ENCODE data around the gene ZBTB39.
"Not testable (repeated sequence)": the region's sequence is repeated elsewhere in the genome, so short reads cannot be mapped to it uniquely, and the experiment has no call there.

ZBTB39 gene

DNA sequence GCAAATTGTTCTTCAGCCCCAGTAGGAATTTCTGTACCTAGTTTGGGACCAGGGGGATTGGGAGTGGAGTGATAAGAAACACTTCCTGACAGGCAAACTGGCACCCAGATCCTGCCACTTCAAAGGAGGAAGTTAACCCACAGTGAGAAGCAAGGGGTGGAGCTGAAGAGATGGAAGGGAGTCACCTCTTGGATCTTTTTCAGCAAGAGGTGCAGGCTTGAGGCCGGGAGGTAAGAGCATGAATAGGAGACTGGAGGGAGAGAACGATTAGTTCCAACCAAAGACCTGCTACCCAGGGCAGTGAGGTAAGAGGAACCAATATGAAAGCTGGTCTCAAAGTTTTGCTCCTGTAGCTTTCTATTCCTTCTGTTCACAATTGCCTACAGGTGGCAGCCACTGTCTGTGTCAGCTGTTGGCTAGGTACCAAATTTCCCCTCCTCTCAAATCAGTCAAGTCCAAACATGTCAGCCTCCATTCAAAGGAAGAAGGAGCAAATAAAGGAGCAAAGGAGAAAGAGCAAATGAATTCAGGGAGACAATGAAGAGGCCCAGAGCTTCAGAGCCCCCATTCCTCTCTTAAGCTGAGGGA, 24.9 kb upstream of the ZBTB39 start:
- peak; percentile 71 for DNase-seq (ENCODE audit: low spot score)

DNA sequence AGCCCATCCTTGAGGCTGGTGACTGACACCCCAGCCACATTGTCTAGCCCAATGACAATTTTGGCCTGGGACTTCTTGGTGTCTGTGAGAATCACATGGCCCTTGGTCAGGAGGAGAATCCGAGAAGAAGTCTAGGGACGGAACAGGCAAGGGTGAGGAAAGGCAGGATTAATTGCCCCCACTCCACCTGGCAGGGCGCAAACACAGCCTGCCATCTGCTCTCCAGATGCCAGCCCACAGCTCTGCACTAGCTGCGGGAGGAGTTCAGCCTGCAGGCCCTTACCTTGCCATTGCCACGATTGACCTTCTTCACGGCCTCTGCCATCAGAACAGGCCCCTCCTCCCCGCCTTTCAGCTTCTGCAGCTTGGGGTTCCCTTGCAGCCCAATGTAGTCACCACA, 23.1 kb upstream of the ZBTB39 start:
- DNase-seq (ENCODE audit: low spot score) = no peak

DNA sequence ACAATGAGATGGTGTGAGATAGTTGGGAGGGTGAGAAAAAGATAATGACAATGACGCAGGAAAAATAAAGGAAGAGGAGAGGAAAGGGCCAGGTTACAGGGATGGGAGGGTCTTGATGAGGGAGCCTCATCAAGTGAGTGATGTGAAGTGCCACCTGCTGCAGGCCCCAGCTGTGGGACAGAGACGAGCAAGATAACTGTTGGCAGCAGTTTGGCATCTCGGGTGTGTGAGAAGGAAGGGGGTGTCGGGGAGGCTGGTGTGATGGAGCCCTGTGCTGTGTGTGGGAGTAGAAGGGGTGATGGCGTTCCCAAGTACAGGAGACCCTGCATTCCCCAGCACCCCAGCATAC, 21.4 kb upstream of the ZBTB39 start:
- no peak for DNase-seq (ENCODE audit: low spot score)

DNA sequence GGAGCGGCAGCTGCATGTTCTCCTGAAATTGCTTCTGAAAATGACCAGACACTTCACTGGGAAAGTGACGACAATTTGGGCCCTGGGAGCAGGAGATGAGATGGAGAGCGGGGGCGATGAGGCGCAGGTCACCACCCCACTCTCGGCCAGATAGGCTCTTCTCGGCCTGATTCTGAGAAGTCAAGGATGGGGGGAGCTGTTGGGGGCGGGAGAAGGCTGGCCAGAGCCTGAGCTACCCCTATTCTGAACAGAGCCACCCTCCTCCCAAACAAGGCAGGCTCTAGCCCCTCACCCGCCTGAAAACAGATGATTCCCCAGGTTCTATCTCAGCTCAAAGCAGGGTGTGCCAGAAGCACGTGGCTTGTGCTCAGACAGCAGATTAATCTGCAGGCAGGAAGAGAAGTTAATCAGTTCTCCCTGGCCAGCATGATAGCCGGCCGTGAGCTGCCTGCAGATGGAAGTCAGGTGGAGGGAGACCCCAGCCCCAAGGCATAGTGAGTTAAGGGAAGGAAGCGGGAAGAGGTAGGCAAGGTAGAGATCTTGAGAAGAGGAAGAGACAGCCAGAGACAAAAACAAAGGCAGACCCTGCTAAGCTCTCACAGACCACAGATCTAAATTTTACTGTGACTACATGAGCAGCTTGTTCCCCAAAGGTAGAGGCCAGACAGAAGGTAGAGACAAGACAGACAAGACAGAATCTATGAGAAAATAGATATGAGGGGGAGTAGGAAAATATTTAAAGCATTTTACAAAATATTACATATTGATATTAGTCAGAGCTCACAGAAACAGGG, 20.9 kb upstream of the ZBTB39 start:
- no peak for DNase-seq (ENCODE audit: low spot score)

DNA sequence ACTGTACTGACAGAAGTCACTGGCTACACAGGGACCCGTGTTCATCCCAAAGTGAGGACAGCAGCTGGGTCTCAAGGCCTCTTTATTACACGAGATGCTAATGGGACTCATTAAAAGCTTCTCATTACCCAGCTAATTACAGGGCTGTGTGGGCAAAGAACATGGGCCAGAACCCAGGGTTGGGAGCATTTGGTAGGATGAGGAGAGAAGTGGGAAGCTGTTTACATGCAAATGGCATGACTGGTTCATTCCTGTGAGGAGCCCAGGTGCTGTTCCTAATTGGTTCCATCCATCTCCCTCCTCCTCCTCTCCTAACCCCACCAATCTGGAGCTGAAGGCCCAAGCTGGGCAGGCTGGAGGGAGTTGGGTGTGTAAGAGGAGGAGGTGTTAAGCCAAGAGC, 18.9 kb upstream of the ZBTB39 start:
- no peak for DNase-seq (ENCODE audit: low spot score)

DNA sequence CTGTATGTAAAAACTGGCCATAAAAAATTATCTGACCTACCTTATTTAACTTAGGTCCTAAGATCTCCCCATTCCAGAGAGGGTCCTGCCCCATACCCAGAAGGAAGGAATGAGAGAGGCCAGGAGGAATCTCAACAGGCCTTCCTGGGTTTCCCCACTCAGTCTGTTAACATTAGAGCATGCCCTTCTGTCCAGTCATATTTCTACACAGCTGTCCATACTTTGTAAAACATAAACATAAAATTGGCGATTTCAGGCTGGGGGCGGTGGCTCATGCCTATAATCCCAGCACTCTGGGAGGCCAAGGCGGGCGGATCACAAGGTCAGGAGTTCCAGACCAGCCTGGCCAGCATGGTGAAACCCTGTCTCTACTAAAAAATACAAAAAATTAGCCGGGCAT, 16.0 kb upstream of the ZBTB39 start:
- DNase-seq (ENCODE audit: low spot score) = not testable (repeated sequence)

DNA sequence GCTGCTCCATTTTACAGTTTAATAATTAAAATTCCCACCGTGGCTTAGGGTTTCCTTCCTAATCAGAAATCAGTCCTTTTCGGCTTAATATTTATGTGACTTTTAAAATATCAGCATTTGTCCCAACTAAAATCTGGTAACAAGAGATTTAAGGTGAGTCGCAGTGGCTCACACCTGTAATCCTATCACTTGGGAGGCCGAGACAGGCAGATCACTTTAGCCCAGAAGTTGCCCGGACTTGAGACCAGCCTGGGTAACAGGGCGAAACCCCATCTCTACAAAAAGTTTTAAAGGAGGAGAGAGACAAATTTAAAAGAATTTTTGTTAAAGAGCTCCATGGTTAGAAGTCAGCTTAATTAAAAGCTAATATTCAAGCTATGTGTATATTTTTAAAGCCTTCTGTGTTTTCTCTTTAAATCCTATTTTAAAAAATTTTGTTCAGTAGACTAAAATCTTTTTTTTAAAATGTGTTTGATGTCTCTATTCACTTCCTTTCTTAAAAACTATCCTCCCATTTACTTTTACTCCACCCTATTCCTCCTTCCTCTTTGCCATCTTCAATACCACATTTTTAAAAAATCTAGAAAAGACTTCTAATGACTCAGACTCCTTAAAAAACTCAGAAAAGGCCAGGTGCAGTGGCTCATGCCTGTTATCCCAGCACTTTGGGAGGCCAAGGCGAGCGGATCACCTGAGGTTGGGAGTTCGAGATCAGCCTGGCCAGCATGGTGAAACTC, 13.8 kb upstream of the ZBTB39 start:
- DNase-seq (ENCODE audit: low spot score) = no peak

DNA sequence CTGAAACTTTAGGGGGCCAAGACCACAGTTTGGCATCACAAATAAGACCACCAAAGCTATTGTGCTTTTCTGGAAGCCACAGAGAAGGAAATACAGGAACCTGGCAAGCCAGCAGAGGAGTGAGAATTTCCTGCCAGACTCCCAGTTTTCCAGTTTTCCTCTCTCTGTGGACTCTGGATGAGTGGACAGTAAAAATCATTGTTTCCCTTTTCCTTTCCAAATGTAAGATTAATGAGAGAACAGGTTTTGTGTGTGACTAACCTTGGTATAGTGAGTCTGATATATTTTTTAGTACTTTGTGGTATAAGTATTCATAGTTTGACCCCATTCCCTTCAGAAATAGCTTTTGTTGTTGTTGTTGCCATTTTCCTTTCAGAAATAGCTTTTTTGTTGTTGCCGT, 12.6 kb upstream of the ZBTB39 start:
- no peak for DNase-seq (ENCODE audit: low spot score)

DNA sequence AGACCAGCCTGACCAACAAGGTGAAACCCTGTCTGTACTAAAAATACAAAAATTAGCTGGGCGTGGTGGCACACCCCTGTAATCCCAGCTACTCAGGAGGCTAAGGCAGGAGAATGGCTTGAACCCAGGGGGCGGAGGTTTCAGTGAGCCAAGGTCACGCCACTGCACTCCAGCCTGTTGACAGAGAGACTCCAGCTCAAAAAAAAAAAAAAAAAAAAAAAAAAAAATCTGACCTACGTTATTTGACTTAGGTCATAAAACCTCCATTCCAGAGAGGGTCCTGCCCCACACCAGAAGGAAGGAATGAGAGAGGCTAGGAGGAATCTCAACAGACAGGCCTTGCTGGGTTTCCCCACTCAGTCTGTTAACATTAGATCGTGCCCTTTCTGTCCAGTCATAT, 12.0 kb upstream of the ZBTB39 start:
- peak; percentile 14 for DNase-seq (ENCODE audit: low spot score)

DNA sequence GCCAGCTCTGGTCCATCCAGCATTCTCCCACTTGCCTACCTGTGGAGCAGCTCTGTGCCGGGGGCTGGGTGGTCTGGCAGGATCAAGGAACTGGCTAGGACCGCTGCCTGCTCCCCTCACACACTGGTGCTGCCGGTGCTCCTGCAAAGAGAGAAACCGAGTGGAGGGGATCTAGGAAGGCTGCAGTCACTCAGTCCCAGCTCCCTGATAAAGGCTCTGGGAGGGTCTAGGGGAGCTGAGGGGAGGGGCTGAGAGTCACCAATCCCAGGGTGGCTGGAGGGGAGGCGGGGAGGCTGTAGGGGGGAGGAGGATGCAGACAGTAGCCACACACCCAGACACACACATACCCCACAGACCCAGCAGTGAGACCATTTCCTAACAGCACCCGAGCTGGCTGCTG, 10.0 kb upstream of the ZBTB39 start, which contains the start of gene TAC3:
Gene TAC3 (minus strand): TSS at position 182 of the 400 bp plus-strand sequence. CDS start 732 bp downstream, outside the sequence.
- DNase-seq (ENCODE audit: low spot score) = no peak

DNA sequence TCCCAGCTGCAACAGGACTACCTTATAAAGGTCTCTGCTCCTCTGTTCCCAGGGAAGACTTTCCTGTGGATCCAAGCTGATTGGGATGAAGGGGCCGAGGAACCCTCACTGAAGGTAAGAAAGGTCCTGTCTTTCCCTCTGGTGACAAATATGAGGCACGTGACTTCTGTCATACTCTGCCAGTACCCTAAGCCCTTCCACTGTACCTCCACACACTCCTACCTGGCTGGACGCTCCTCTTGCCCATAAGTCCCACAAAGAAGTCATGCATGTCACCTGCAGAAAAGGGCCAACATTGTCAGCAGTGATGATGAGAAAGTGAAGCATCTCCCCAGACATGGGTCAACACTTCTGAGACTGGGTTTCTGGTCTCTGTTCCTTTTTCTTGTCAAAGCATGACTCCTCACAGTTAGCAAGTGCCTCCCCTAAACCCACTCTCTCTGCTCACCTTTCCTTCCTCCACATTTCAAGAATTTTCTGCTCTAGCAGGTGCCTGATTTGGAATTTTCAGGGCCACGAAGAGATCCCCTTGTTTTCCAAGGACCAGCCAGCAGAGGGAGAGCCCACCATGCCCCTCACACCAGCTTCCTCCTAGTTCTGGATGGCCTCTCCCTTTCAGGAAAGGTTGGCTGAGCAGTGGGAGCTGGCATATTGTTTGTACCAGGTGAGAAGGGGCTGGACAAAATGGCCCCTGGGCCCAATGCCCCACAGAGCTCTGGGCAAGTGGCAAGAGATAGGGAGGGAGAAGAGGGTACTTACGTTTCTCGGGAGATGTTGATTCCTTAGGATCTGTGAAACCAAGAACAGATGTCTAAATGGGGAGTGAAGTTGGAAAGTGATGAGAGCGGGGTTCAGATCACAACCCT, 6.5 kb upstream of the ZBTB39 start:
- no peak for DNase-seq (ENCODE audit: low spot score)

DNA sequence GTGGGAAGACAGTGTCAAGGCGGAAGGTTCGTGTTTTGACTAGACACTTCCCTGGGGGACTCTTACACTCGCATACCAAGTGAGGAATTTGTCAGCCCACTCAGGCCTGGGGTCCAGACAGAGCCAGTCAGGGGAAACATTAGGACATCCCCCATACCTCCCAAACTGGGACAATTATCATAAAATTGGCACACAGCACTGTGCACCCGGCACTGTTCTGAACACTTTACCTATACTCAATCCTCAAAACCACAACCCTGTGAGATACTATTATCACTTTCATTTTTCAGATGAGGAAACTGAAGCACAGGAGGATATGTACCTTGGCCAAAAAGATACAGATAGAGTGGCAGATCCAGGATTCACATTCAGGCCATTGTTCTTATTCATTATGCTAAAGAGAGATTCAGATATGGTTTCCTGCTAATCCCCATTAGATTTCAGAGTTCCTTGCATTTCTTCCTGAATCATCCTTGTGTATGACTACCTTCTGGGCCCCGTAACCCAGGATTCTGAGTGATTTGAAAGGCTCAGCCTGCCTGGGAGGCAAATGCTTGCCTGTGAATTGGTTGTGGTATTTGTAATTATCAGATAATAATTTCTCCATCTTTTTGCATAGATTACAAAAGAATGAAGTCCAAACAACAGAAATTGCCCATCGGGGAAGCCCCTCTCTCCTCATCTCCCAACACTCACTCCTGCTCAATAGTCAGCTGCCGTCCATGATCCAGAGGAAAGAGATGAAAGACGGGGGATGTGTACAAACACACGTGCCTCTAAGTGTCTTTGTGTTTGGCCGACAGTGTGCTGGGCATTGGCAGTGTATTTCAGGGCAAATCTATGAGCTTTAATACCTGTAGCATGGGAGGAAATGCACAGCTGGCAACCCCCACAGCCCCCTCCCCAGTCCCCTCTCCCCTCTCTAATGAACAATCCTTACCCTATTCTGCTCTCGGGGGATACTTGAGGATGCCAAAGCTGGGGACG, 5.4 kb upstream of the ZBTB39 start:
- no peak for DNase-seq (ENCODE audit: low spot score)

DNA sequence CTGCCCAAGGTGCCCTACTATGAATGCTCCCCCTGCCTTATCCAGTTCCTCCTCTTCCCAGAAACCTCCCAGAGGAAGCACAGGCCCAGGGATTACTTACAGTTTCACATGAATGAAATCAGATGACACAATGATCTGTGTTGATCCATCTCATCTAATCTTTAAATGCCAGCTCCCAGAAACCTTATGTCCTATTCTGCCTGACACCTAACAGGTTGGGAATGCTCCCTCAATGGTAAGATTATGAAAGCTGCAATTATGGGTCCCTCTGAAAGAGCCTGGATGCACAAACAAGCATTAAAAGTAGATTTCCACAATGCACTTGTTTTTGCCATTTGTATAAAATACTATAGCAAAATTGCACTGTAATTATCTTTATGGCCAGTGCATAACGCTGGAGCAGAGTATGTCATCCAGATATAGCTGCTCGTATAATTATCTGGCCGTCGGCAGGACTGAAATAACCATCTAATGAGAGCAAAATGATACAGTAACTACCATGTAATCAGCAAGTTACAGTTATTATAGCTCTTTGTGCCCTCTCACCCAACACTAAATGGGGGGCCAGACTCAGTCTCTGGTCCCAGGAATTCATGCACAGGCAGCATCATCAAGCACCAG, 4.4 kb upstream of the ZBTB39 start:
- DNase-seq (ENCODE audit: low spot score) = no peak

DNA sequence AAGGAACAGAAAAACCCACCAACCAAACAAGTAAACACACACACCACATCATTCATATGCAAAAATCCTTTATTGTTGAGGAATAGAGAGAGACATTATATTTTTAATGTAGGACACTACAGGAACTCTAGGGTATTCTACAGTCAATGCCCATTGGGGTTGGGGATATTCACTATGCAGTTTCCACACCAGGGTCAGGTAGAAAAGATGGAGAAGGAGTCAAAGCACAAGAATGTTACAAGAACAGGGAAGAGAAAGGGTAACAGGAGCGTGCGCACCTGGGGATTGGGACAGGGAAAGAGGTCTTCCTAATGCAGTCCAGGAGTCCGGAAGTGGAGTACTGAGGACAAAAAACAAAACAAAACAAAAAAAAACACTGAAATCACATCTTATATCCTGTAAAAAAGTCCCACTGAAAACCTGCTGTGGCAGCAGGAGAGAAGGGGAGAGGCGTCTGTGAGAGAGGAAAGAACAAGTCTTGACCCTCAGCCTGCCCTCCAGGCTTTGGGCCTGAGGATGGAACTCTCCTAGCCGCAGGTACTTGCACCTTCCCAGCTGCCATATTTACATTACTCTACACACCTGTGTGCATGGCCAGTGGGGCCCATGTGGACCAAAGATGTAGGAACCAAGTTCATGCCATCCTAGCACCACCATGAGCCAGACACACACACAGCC, 3.7 kb upstream of the ZBTB39 start:
- no peak for DNase-seq (ENCODE audit: low spot score)

DNA sequence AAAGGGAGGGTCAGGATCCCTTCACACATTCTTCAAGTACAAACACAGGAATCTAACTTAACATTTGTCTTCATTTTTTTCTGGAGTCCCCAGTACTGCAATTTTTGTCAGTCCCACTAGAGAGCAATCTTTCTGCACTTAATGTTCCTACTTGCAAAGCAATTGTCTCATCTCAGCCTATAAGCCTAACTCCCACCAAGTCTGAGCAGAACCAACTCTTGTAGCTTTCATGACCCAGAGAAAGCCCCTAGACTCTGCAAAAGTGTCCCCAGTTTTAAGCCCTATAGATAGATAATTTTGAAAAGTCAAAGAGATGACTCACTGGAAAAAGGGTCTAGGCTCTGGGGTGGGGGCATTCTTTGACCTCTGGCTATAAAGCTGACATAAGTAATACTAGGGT, 1.8 kb upstream of the ZBTB39 start:
- peak; percentile 66 for DNase-seq (ENCODE audit: low spot score)

DNA sequence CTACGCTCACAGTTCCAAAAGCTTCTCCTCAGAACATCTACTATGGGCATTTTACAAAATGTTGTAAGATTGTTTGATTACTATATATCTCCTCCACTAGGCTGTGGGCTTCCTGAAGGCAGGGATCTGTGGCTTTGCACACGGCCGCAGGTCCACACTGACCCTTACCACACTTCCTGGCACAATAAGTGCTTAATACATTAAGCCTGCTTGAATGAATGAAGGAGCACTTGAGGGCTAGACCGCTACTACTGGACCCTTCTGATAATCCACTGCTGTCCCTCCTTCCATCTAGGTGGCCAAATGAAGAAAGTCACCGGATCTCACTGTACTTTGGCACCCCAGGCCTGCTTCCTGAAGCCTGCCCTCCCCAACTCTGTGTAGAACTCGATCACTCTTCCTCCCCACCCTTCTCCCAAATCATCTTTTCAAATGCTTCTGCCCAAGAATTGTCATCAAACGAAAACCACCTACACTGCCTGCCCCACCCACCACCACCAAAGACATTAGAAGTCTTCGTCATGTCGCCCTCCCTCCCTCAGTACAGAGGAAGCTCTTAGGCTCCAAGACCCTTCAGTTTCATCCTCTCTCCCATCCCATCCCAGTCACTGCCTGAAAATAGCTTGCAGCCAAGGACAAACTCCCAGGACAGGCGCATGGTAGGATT, 596 bp upstream of the ZBTB39 start:
- no peak for DNase-seq (ENCODE audit: low spot score)

DNA sequence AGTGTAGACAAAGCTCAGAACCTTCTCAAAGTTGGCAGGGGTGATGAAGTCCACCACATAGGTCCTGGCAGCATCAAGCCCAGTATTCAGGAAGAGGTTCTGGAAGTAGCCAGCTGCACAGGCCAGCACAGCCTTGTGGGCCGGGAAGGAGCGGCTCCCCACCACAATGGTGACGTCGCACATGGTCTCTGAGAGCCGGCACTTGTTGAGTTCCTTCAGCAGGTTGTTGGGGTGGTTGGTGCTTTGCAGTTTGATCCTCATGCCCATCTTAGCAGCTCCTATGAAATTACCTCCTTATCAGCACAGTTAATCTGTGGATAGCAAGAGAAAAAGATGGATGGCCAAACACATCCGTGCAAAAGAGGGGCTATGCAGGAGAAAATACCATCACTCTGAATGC, 1.7 kb downstream of the ZBTB39 start:
- no peak for DNase-seq (ENCODE audit: low spot score)

DNA sequence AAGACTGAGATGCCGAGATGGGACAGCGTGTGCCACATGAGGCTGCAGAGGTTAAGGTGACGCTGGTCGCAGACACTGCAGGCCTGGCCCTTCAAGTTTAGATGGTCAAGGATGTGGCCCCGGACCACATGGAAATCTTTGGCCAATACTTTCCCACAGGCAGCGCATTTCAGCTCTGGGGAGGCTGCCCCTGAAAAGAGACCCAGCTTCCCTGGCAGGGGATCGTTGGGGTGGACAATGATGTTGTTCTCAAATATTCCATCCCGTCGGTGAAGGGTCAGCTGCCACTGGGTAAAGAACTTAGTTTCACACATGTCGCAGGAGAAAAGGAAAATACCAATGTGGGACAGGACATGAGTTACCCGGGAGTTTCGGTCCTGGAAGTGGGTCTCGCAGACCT, 3.0 kb downstream of the ZBTB39 start:
- DNase-seq (ENCODE audit: low spot score) = no peak

DNA sequence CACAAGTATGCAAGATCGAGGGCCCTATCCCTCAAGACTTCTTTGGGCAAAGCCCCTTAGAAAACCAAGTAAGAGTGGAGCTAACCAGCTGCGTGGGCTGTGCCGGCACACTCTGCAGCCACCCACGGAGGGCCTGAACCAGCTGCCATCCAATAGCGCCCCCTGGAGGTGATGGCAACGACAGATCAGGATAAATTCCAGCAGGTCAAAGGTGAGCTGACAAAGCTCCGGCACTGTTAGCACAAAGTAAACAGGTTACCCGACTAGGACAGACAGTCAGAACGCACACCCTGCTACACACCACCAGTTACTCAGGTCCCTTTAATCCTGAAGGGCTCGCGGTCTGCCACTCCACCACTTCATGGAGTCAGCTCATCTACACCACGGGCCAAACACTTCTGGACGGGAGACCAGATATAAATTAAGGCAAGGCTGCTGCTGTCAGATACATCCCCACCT, 4.9 kb downstream of the ZBTB39 start:
- DNase-seq (ENCODE audit: low spot score) = peak; percentile 56

Measured in LoVo (cell line).